AG09319 (cell line): ENCODE data around the gene CRLF2.

Source experiments
- DNase-seq: peaks from one replicate; pipeline ENCODE4 v3.0.0-alpha.2; 2010; ENCODE audit warnings: low read depth; ENCODE audit errors: extremely low read depth
- CTCF ChIP-seq: IDR thresholded peaks from 2 replicates; pipeline ENCODE4 v1.5.1; 2011; ENCODE audit warnings: low read depth, mild to moderate bottlenecking, inconsistent platforms, low read length, moderate library complexity

Gene CRLF2

GRCh38 chrX:1147611-1148515, 64.6 kb downstream of the CRLF2 start:
- TF ChIP-seq CTCF, result no peak
- DNase-seq, result no peak

DNA sequence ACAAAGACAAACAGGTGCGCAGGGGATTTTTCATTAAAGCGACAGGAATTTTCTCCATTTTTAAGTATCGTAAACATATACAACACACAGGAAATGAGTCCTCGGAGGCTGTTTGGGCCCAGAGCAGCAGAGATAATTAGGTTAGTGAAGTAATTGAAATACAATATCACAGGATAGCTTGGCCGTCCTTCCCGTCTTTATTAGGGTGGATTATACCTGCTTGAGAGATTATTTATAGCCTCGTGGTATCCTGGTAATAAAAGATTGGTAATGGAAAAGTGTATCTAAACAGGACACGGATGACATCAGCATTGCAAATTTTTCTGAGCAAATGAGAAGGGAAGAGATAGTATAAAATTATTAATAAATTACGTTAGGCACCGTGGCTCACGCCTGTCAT, 68.2 kb downstream of the CRLF2 start:
- no peak for TF ChIP-seq CTCF
- no peak for DNase-seq
